Left cardiac atrium (tissue), 4 donors: ENCODE measurements around the gene HP. TPM values are rescaled to one million over a fixed set of nuclear protein-coding genes. Genes with fewer than 3 reads are reported as not detected.
A peak's percentile ranks its signal among the peaks of the same experiment; 100 is the strongest.
"Not testable (repeated sequence)": the region's sequence is repeated elsewhere in the genome, so short reads cannot be mapped to it uniquely, and the experiment has no call there.

ENCODE experiments used
- ATAC-seq, 2 donors: fragments of 200-7000 bp; cut with Tn5 transposase; one replicate each; pipeline ENCODE4 v1.9.1; 2020; ENCODE audit warnings: mild to moderate bottlenecking in 2 of 2, moderate library complexity in 2 of 2
- DNase-seq: peaks from one replicate; pipeline ENCODE4 v3.0.0-alpha.2; 2020
- intact Hi-C, 2 donors: fragments of 100-400 bp; cut with DNase I; formaldehyde crosslinking; loops; one replicate each; pipeline versions ENCODE4 v1.14.1 to v1.15.1; 2022 to 2023
- total RNA-seq, 2 donors: library from RNA; stranded (reverse); fragmentation: NEBNext Ultra II Directional; extraction: Animal tissue kit (Norgen Biotek cat#: 25700); gene quantifications; one replicate each; pipeline ENCODE4 v1.2.1, GENCODE V29; 2021
- donor health status: DM: no; HTN: yes; CAD: no.
- donor health status: DM: no; HTN: yes; CAD: no; lungs with severe emphysema.
- donor health status: DM: yes; HTN: yes; CAD: no.
- donor health status: Dilated cardiomyopathy.

Gene HP
- total RNA-seq, 2 donors from 2014 or later = 192 to 348 TPM

DNA sequence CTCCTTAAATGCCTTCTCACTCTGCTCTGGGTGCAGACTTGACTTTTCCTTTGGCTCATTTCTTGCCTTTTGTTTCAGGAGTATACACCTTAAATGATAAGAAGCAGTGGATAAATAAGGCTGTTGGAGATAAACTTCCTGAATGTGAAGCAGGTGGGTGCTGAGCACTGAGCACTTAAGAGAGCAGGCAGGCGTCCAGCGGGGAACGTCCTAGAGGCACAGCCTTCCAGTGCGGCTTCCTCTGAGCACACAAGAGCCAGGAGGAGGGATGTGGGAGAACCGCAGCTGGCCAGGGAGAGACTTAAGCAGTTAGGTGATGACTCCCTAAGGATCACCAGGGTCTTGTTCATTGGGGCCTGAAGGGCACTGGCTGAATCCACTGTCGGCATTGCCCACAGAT, 20.8 kb downstream of the HP start:
- DNase-seq, intact Hi-C loops: not testable (repeated sequence)
- ATAC-seq = peak in 1 of 2 donors; percentile 63

DNA sequence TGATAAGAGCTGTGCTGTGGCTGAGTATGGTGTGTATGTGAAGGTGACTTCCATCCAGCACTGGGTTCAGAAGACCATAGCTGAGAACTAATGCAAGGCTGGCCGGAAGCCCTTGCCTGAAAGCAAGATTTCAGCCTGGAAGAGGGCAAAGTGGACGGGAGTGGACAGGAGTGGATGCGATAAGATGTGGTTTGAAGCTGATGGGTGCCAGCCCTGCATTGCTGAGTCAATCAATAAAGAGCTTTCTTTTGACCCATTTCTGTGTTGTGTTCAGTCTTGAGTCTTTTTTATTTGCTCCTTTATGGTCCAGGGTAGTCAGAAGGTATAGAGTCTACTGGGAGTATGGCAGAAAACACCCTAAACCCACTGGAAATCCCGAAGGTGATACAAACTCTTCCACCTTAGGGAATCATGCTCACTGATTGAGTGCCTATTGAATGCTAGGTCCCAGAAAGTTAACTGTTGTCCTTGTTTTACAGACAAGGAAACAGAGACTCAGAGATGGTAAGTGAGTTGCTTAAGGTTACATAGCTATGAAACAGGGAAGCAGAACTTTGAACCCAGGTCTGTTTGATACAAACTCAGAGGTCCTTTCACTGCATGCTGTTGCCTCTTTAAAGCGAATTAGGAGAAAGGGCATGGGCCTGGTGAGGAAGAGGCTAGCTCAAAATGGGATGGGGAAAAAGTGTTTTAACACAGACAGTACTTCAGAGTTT, 22.8 kb downstream of the HP start:
- ATAC-seq, intact Hi-C loops, DNase-seq: not testable (repeated sequence)

DNA sequence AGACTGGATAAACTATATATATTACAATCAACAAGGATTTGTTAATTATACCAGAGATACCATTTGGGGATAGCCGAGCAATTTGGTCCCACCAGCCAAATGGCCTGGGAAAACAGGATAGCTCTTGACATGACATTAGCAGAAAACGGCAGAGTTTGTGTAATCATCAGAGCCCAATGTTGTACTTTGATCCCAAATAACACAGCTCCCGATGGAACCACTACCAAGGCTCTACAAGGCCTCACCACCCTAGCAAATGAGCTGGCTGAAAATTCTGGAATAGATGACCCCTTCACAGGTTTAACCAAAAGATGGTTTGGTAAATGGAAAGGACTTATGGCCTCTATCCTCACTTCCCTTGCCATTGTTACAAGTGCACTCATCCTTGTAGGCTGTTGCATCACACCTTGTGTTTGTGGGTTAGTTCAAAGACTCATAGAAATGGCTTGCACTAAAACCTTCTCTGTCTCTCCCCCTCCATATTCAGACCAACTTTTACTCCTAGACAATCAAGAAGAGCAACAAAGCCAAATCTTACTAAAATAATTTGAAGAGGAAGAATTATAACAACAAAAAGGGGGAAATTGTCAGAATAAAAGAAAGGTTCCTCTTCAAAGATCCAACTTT, 29.6 kb downstream of the HP start:
- intact Hi-C loops = no loop called here
- DNase-seq (no peak), ATAC-seq (no peak)

DNA sequence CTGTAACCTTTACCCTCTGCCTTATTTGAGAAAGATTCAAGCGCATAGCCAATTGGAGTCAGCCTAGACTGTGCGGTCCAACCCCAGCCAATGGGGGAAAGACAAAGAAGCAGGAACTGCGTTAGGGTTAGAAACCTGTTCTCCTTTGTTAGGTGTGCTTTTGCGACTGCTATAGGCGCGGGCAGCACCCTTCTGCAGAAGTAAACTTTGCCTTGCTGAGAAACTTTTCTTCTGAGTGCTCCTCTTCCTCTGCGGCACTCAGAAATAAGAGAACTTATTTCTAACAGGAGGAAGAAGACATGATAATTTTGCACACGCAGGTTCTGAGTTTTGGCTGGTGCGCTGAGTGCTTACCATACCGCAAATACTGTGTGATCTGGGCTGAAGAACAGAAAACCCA, 30.1 kb downstream of the HP start:
- intact Hi-C loops = no loop called here
- no peak for ATAC-seq
- no peak for DNase-seq

DNA sequence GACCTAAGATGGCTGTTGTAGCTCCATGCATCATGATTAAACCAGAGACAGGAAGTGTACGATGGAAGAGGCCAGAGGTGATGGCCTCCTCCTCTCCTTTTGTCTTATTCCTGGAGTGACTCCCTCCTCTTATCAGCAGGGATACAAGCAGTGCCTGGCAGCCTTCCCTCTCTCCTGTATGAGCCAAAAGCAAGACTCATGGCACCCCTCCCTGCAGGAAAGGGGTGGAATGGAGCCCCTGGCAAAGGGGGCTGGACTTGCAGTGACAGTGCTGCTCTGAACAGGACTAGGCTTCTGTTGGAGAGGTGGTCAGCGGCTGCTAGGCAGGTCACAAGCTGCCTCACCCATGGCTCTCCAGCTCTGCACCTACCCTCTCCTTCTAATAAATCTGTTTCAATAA, 30.7 kb downstream of the HP start:
- DNase-seq (peak; percentile 71), ATAC-seq (peak; percentile 89 to 93)
- intact Hi-C loops = no loop called here

DNA sequence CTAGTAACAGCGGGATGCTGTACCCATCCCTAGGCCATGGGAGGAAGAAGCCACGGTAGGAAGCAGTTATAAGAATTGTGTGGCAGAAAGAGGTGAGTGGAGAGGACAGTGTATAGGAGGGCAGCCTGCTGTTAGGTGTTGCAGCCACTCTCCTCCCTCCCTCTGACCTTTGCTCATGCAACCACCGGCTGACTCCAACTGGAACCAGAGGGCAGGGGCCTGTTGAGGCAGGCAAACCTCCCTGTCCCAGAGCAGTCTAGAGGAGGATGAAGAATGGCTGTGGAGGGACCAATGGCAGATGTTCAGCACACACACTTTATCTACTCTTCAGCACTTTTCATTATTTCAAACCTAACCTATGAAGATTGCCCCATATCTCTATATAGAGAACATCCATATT, 36.9 kb downstream of the HP start:
- DNase-seq (no peak), ATAC-seq (no peak)
- intact Hi-C loops = no loop called here

DNA sequence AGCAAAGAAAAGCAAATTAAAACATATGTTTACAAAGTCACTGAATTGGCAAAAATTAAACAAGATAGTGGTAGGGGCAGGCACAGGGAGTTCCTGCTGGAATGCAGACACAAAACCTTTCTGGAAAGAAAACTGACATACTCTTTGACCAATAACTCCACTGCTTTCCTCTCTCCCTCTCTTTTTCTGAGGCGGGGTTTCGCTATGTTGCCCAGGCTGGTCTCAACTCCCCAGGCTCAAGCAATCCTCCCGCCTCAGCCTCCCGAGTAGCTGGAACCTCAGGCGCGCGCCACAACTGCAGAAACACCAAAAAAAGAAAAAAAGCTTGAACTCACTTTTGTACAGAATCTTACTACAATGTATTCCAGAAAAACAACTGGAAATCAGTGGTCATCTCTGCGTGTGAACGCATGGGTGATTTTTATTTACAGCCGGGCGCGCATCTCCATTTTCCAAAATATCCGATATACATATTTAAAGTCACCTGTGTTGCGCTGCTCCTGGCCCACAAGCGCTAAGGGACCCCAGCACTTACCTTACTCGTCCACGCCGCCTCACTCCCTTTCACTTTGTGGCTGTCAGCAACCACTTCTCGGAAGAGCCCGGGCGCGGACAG, 38.6 kb downstream of the HP start:
- no peak for DNase-seq
- intact Hi-C loops = no loop called here
- peak in 1 of 2 donors; percentile 41 for ATAC-seq

DNA sequence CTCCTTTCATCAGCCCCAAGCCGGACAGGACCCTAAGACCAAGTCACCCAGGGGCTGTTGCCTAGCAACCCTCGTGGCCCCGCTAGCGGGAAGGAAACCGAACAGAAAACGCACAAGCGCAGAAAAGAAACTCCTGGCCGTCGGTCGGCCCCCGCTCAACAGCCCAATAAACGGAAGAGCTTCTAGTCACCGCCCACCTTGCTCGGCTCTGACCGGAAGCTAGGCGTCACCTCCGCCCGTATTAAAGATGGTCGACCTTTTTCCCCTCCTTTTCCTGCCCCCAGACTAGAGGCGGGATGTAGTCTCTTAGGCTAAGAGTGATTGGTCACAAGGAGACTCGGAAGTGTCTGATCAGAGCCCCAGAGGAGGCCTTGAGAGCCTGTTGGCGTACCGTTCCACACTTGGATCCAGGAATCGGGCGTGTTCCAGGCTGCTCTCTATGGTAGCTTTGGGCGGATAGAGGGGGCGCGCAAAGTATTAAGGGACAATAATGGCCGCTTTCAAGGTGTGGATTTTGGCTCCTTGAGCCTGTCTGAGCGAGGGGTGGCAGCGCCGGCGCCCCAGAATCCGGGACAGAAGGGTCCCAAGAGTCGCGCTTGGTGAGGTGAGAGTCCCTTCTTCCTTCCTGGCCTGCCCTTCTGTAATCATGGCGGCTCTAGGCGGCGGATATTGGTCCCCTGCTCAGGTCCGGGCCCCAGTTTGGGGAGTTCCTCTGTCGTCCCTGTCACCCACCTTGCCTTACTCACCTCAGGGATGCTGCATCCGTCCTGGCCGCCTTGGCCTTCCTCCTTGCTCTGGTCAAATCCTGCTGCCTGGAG, 39.4 kb downstream of the HP start, which contains the start of the genes DHX38 and TXNL4B:
TSS of gene DHX38 (plus strand) at position 400 of the 818 bp plus-strand sequence. CDS start 2,311 bp downstream, outside the sequence.
TSS of gene TXNL4B (minus strand) at position 173 of the 818 bp plus-strand sequence. CDS start 2,871 bp downstream, outside the sequence.
- DNase-seq (peak; percentile 95), ATAC-seq (peak; percentile 99)
- intact Hi-C loops = no loop called here

DNA sequence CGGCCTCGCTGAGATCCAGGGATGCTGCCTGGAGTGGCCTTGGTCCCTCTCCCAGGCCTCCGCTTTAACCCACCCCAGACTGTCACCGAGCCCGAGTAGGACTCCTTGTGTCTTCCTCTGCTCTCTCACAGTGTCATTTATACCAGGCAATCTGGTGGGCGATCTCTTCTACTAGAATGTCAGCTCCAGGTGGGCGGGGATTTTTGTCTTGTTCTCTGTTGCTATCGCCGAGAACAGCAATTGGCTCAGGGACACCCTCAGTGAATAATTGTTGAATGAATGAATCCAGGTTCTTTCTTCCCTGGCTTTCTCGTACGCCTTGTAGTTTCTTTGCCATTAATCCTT, 39.9 kb downstream of the HP start:
- intact Hi-C loops = no loop called here
- peak in 1 of 2 donors; percentile 2 for ATAC-seq

DNA sequence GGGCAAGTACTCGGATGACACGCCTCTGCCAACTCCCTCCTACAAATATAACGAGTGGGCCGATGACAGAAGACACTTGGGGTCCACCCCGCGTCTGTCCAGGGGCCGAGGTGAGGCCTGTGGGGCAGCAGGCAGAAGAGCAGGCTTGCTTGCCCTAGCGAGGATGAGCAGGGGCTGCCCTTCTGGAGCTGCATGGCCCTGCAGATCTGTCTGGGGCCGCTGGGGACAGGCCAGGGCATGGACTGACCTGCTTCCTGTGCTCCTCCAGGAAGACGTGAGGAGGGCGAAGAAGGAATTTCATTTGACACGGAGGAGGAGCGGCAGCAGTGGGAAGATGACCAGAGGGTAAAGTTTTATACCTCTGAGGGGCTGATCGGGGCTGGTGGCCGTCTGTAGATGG, 44.6 kb downstream of the HP start:
- intact Hi-C loops = loop anchor here in 1 of 2 donors (2.0 kb wide), 1 partner anchor 32 kb away; no protein-coding TSS in a partner anchor
- ATAC-seq (peak in 1 of 2 donors; percentile 4), DNase-seq (no peak)

More for the DNA sequence above, 39.9 kb downstream of the HP start:
- DNase-seq = no peak

DNA sequence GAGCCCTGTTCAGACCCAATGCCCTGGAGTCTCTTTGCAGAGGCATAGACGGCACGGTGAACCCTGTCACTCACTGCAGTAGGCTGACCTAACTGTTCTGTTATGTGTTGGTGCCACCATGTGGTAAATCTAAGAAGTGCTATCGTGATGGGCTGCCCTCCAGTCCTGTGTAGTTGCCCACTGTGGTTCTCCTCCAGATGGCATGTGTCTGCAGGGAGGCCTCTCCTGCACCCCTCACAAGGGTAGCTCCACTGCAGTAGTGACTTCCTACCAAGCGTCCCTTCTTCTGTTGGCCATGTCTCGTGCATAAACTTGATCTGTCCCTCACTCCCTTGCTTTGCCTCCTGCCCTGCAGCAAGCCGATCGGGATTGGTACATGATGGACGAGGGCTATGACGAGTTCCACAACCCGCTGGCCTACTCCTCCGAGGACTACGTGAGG, 45.1 kb downstream of the HP start:
- intact Hi-C loops = loop anchor here in 1 of 2 donors (2.0 kb wide), 1 partner anchor 33 kb away; no protein-coding TSS in a partner anchor
- DNase-seq (no peak), ATAC-seq (peak; percentile 78 to 86)

DNA sequence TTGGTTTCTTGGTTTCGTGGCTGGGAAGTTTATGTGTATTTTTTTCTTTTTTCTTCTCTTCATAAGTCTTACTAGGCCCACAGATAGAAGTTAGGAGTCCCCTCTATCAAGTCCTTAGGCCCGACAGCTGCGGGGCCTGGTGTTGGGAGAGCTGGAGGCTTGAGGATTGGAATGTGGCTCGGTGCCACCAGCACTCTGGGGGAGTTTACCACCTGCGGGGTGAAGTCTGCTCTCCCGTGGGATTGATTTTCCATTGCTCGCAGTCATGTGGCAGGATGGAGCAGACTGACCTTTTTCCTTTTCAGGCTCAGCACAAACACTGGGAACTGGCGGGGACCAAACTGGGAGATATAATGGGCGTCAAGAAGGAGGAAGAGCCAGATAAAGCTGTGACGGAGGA, 46.9 kb downstream of the HP start:
- no peak for ATAC-seq
- intact Hi-C loops = no loop called here
- DNase-seq = no peak

DNA sequence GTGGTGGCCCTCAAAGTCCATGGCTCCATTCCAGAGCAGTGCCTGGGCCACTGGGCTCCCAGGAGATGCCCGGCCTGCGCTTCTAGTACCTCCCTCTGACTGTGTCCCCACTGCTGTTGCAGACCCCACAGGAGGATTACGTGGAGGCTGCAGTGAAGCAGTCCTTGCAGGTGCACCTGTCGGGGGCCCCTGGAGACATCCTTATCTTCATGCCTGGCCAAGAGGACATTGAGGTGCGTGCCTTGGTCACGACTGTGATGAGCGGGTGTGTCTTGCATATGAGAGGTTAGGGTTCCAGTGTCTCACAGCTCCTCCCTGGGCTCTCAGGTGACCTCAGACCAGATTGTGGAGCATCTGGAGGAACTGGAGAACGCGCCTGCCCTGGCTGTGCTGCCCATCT, 50.6 kb downstream of the HP start:
- intact Hi-C loops = no loop called here
- ATAC-seq = no peak
- DNase-seq = no peak

DNA sequence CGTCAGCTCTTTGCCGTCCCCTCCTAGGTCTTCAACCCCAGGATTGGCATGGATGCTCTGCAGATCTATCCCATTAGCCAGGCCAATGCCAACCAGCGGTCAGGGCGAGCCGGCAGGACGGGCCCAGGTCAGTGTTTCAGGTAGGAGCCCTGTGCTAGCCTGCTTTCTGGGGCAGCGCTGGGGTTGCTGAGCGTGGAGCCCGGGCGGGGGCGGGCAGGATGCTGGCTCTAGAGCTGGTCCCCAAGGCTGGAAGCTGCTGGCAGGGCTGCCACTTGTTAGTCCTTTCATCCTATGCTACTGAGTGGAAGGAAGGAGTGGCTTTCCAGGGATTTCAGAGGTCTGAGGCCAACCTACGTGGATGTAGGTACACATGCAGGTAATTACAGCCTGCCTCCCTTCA, 51.7 kb downstream of the HP start:
- ATAC-seq (no peak), DNase-seq (no peak)
- intact Hi-C loops = no loop called here

DNA sequence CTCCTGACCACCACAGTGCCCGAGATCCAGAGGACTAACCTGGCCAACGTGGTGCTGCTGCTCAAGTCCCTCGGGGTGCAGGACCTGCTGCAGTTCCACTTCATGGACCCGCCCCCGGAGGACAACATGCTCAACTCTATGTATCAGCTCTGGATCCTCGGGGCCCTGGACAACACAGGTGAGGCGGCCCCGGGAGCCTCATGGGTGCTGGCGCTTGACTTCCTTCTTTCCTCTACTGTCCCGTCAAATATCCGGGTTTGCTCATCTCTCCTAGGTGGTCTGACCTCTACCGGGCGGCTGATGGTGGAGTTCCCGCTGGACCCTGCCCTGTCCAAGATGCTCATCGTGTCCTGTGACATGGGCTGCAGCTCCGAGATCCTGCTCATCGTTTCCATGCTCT, 53.1 kb downstream of the HP start:
- intact Hi-C loops = no loop called here
- ATAC-seq (no peak), DNase-seq (no peak)

DNA sequence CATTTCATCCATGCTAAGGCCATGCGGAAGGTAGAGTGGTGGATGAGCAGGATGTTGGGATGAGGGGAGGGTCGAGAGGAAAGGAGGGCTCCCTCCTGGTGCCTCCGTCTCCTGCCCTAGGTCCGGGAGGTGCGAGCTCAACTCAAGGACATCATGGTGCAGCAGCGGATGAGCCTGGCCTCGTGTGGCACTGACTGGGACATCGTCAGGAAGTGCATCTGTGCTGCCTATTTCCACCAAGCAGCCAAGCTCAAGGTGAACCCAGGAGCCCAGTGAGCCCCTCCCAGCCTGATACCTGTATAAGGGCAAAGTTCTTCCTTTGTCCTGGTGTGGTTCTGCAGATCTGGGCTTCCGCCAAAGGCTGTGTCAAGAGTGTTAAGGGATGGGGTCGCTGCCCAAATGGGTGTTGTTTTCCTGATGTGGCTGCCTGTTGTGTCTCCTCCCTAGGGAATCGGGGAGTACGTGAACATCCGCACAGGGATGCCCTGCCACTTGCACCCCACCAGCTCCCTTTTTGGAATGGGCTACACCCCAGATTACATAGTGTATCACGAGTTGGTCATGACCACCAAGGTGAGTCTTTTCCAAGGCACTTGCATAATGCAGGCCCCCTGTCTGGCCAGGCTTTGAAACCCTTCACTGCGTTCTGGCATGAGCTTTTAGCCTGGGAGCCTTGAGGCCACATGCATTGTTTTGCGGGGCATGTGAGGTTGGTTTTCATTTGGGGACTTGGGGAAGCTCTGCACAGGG, 54.2 kb downstream of the HP start:
- ATAC-seq (no peak), DNase-seq (no peak)
- intact Hi-C loops = no loop called here

DNA sequence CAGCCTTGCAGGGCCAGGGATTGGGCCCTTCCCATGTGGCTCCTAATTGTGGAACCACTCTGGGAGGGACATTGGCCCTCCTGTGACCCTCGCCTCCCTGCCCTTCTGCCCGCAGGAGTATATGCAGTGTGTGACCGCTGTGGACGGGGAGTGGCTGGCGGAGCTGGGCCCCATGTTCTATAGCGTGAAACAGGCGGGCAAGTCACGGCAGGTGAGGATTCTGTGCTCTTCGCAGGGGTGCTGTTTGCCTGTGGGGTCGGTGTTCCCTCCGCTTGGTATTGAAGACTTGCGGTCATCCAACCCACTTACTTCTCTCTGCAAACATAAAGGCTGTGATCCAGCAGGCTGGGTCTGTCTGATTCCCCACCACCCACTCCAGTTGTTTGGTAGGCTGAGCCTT, 55.0 kb downstream of the HP start:
- intact Hi-C loops = no loop called here
- DNase-seq = no peak
- ATAC-seq = no peak

DNA sequence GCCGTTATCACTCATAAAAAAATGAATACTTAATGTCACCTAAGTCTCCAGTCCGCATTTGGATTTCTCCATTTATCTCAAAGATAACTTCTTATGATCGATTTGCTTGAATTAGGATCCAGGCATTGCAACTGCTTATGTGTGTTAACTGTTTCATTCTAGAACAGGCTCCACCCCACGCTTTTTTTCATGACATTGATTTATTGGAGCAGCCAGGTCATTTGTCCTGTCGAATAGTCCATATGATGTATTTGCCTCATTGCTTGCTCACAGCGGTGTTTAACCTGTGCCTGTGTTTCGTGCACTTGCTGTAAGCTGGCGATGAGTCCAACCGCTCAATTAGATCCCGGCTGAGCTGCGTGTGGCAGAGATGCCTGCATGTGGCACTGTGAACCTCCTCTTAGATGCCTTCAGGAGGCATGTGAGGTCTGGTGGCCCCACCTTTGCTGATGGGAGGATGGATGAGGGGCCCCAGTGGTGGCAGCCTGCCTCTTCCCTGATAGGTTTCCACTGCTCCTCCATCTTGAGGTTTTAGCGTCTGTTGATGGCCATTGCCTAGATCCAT, 55.7 kb downstream of the HP start:
- intact Hi-C loops = no loop called here
- DNase-seq (no peak), ATAC-seq (no peak)
